Fibroblast of skin of right biceps (primary cell): ENCODE results near the gene PALM2AKAP2.
A peak's percentile ranks its signal among the peaks of the same experiment; 100 is the strongest.
"Not testable (repeated sequence)": the region's sequence is repeated elsewhere in the genome, so short reads cannot be mapped to it uniquely, and the experiment has no call there.

Experiments used
- DNase-seq: peaks from one replicate; pipeline ENCODE4 v3.0.0-alpha.2; 2013

Gene PALM2AKAP2

DNA sequence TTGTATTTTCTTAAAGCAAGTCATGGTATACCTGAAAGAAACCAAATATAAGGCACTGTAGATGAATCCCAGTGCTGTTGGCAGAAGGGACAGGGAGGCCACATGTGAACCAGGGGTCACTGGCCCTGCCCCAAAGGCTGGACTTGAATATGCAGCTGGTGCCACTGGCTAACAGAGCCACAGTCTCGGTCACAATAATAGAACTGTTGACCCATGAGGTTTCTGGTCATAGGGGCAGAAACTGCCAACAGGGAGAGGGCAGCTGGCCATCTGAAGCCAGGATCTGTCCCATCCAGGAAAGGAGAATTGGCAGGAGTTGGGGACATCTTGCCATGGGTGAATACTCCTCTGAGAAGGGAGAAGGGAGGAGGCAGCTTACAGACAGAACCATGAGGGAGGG is 31.9 kb downstream of the PALM2AKAP2 start:
- DNase-seq, result no peak

DNA sequence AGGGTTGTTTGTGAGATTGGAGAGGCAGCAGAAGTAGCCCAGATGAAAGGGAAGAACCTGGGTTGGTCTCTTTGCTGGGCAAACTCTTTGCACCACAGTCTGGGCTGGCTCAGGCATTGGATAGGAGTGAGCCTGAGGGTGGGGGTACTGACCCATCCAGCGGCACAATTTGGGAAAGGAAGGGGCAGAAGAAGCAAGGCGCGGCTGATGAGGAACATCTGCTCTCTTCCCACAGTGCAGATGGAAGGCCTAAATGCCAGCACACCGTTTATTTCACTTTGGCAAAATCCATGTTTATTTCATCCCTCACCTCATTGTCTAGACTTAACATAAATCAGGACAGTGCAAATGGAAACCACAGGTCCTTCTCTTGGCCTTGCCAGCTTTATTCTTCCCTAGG is 32.3 kb downstream of the PALM2AKAP2 start:
- DNase-seq, result no peak

DNA sequence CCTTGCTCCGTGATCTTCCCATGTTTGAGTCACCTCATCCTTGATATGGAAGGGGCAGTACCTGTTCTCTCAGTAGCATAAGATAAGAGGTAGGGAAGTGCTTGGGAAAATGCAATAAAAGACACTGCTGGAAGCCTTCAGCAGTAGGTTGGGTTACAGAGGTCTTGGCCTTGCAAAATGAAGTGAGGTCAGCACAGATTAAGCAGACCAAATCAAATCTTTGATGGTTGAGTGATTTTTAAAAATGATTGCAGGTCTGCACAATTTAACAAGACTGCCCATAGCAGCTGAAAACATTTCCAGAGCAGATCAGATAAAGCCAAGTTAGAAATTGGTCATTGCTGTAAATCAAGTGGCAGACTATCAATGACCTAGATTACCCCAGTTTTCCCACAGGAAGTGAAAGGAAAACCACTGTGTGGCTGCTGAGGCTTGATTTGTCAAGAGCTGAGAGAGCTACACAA is 32.9 kb downstream of the PALM2AKAP2 start:
- no peak for DNase-seq

DNA sequence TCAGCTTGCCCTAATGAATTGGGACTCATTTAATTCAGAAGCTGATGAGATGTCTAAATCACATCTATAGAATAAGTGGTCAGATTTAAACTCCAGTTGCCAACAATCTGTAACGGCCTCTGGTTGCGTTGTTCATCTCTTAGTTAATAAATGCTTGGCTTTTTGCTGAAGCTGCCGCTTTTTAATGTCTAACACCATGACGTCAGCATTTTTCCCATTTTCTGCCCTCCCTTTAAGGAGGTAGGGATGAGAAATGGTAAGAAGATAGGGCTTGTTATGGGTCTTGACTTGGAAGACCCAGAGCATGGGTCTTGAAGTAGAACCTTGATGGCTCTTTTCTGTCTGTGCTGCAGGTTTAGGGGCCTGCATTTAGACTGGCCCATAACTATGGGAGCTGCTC is 33.3 kb downstream of the PALM2AKAP2 start:
- no peak for DNase-seq

DNA sequence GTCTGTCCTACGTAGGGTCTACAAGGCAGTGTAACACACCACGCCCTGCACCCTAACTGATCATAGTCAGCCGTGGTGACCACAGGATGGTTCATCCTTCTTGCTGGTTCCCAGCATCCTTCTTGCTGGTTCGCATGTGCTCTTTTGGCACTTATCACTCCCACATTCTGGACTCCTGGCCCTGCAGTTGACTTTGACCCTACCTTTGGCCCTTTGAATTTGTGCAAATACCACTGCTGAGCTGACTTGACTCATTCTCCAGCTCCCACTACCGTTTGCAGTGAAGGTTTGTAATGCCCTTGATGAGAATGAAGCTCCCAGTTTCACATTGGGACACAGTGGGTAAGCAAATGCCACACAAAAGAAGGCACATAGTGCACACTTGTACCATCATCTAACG is 33.8 kb downstream of the PALM2AKAP2 start:
- no peak for DNase-seq

DNA sequence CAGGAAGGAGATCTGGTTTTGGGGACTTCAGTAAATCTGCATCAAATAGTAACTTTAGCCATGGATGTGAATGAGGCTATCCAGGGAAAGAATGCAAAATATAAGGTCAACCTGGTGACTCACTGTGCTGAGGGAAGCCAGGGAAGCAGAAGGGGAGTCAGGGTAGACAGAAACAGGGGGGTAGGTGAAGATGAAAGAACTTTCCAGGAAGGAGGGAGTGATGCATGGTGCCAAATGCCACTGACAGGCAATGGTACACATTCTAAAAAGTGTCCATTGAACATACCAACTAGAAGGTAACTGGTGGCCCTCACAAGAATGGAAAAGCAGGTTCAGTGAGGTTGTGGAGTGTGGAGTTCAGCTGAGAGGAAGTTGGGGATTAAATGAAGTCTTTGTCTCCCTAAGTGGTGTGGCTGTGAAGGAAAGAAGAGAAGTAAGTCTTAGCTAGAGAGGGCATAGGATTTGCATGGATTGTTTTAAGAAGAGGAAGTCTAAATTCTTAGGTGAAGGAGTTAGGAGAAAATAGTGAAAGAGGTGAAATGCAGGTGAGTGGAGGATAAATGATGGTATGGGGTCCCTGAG is 35.5 kb downstream of the PALM2AKAP2 start:
- peak; percentile 79 for DNase-seq

DNA sequence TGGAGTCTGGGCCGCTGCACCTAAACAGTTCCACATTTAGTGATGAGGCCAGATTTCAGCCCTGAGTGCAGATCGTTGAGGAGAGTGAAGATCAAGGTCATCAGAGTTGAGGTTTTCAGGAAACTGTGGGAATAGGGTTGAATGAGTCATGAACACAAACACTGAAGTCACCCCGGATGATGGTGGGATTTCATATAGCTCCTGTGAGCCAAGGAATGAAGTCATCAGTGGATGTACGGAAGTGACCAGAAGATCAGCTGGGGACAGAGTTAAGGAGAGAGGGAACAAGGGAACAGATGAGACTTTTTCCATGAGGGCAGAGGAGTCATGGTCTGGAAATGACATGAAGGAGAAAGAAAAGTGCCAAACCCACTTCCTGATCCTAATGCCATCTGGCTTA is 36.5 kb downstream of the PALM2AKAP2 start:
- DNase-seq, result peak; percentile 99

DNA sequence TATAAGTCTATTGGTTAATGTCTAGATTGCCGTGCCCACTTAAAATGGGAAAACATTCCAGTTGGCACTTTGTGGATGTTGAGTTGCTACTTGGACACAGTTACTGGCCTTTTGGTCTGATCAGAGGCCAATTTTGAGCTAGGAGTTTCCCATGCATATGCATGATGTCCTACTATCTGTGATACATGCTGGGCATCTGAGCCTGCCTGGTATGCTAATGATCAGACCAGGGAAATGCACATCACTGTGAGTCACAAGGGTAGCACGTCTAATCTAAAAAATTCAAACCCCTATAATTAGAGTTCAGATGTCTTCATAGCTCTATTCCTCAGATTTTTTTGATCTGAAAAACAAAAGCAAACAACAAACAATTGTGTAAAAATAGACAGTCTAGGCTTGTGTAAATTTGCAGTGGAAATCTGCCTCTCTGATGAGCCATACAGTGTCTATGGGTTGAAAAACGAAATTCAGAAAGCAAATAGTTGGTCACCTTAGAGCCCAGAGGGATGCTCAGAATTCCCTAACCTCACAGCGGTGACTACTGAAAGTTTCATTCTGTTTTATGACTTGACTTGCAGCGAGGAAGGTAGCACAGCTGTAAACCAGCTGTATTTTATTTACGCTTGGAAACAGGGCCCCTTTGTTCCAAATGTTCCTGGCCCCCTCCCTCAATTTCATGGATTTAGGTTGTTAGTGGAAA is 37.3 kb downstream of the PALM2AKAP2 start:
- peak; percentile 84 for DNase-seq

DNA sequence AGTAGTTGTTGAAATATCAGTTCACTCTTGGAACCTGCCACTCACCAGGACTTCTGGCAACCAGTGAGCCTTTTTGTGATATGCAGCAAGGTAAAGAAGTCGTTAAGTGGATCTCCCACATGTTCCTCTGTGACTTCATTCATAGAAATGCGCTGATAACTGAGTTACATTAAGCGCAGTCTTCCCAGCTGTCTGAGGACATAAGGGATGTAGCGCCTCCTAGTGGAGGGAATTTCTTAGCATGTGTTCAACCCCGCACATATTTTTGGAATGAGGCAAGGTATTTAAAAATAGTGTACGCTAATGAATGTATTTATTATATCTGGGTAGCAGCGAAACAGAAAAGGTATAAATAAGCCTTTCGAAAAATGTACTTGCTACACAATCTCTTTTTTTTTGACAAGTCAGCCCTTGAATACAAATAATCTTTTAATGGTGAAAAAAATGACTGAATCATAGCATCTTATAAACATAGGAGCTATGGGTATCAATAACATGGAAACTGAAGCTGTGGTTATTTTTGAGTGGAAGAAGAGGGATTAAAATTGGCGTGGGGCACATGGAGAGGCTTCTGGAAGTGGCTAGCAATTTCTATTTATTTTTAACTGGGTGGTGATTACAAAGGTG is 38.0 kb downstream of the PALM2AKAP2 start:
- peak; percentile 97 for DNase-seq

DNA sequence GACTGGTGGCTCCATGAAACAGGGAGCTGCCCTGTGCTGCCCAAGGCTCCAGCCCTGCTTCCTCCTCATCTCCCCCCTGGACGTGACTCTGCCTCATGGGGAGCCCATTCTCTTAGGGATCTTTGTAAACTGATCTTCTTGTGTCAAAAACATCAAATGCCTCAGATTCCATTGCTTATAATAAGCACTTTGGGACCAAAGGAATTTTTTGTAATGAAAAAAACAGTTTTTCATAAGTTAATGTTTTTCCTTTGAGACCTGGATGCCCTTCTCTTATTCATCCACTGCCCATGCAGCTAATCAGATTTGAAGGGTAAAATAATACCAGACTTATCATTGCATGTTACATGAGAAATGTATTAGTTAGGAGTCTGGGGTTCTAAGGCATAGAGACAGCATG is 41.7 kb downstream of the PALM2AKAP2 start:
- peak; percentile 72 for DNase-seq

DNA sequence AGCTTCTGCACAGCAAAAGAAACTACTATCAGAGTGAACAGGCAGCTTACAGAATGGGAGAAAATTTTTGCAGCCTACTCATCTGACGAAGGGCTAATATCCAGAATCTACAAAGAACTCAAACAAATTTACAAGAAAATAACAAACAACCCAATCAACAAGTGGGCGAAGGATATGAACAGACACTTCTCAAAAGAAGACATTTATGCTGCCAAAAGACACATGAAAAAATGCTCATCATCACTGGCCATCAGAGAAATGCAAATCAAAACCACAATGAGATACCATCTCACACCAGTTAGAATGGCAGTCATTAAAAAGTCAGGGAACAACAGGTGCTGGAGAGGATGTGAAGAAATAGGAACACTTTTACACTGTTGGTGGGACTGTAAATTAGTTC is 45.4 kb downstream of the PALM2AKAP2 start:
- DNase-seq, result not testable (repeated sequence)

DNA sequence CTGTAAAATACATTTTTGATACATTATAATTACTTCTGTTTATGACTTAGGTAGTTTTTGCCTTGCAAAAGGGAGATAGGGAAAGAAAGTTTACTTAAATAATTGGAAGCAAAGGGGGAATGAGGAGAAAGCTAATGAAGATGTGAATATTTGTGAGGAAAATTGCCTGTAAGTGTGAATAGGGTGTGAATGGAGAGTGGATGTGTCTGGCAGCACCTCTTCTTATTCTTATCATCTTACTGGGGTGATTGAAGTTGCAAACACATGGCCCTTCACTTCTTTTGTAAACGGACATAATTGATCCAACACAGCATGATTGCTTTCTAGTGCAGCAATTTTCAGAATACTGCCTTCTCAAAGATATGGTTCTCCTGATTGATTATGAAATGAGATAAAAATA is 46.6 kb downstream of the PALM2AKAP2 start:
- DNase-seq, result no peak

DNA sequence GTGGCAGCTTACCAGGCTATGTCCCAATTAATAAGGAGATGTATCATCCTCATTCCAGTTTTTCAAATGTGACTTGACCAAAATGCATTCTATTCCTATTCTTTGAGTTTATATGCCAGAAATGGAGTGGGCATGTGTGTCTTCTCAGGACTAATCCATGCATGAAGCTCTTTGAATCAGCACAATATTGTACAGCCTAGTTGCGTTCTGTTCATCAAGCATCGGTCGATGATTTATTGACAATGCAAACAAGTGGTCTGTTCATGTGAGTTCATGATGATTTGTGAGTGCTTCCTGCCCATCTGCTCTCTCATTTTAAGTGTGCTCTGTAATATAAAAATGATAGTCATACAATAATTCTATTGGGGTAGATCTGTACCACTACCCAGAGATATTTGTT is 48.3 kb downstream of the PALM2AKAP2 start:
- DNase-seq, result no peak
